NAMALWA (cell line): ENCODE data around the gene CRISP1.
"Not testable (repeated sequence)": the region's sequence is repeated elsewhere in the genome, so short reads cannot be mapped to it uniquely, and the experiment has no call there.

Experiments
- DNase-seq: peaks from one replicate; pipeline ENCODE4 v3.0.0-alpha.2; 2015; ENCODE audit warnings: low spot score

Gene CRISP1

DNA sequence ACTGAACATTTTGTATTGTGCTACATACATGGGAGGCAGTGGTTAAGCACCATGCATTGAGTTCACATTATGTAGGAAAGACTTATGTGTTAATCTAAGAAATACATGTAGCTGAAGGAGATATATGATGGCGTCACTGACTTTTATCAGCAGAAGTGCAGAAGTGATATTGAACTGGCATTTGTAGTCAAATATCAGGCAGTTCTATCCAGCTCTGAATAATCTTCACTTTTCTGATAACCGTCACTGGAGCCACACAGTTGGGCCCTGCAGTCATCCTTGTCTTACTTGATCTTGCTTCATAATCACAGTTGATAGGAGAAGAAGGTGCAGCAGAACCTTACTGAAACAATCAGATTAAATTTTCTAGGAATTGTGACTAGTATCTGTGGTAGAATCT is 26.4 kb downstream of the CRISP1 start:
- DNase-seq = no peak

DNA sequence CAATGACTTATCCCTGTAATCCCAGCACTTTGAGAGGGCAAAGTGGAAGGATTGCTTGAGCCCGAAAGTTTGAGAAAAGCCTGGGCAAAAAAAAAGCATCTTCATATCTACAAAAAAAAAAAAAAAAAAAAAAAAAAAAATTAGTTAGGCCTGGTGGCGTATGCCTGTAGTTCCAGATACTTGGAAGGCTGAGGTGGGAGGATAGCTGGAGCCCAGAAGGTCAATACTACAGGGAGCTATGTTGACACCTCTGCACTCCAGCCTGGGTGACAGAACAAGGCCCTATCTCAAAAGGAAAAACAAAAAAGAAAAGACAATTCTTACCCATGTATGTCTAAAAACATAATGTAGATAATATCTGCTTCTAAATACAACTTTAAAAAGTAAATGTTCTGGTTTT is 27.2 kb downstream of the CRISP1 start:
- no peak for DNase-seq

DNA sequence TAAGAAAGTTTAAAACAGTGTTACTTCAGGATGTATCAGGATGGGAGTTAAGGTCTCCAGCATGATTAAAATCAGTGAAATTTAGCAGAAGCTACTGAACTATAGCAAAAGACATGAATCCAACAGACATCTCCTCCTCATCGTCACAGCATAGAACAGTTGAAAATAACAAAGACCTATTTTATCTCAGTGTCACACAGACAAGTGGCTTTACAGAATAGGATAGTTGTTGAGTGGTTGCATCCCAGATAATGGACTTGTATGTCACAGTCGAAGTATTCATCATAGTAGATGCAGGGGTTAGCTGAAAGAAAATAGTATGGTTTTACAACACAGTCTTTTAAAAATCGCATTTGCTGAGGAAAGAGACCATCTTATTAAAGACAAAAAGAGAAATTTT is 31.2 kb downstream of the CRISP1 start:
- DNase-seq = no peak

DNA sequence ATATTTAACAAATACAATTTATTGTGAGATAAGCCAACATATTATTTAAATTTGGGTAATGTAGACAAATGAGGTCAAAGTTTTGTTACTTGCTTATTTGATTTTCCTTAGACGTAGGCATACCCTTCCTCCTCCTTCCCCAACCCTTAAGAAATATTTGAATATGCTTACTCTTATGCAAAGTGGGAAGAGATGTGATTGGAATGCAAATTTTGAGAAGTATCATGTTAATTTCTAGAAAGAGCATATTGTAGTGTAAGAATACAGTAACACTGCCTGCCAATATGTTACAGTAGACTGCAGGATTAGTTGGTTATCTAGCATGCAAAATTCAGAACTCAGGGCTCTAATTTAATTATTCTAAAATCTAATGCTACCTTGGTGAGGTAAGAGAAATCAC is 32.9 kb downstream of the CRISP1 start:
- no peak for DNase-seq

DNA sequence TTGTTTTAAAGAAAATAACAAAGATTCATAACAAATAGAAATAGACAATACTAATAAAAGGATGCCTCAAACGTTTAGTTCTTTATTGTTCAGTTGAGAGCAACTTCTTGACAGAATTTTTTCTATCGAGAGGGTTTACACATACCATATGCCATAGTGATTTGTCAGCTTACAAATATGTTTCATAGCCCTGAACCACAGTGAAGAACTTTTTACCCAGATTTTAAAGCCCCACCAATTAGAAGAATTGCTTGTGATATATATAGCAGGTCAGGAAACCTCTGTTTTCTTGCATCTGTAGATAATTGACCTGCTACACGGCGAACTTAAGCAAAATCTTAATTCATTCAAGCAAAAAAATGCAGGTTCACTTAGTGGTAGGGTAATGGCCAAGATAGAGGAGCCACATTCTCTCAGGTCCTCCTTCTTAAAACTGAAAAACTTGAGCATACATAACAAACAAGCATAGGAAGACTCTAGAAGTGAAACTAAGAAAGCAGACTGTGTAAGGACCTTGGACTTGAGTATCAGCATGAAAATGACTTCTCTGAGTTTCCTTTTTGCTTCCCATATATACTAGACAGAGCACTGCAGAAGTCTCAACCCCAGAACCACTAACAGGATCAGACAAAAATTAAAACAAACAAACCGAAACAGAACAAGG is 39.5 kb downstream of the CRISP1 start:
- no peak for DNase-seq

DNA sequence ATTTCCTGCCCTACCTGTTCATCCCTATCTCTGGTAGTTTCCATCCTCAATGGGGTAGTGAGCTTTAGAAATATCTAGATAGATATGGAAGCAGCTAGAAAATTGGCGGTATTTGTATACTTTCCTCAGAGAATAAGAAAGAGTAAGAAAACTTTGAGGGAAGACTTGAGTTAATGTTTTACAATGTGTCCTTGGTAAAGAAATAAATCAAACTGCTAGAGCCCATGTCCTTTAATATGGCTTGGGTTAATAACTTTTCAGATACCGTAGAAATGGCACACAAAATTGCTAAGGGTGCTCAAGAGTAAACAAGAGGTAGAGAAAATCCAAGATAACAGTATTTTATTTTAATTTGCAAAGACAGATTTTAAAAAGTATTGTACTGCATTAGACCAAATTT is 51.2 kb downstream of the CRISP1 start:
- no peak for DNase-seq

DNA sequence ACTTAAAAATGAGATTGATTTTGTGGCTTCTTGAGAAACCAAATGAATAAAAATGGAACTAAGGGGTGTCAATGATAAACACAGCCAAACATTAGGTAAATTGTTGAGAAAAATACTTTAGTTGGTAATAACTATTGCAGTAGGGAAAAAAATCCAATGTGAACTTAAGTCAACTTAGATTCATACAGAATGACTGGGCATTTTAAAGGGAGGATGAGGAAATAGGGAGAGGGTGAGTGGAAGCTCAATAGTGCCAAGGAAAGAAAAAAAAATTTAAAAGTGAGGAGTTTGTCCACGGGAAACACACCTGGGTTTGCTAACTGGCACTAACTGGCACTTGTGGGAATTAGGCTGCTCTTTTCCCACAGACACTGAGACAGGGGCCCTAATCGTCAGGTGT is 53.1 kb downstream of the CRISP1 start:
- DNase-seq = no peak

DNA sequence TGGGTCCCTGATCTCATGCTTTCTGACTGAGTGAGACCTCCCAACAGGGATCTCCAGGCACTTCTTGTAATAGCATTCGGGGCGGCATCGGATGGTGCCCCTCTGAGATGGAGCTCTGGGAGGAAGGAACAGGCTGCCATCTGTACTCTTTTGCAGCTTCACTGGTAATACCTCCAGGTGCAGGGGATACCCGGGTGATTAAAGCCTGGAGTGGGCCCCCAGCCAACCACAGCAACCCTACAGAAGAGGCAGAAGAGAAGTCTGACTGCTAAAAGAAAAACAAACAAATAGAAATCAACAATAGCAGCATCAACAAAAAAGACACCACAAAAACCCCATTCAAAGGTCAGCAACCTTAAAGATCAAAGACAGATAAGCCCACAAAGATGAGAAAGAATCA is 60.2 kb downstream of the CRISP1 start:
- DNase-seq = no peak

DNA sequence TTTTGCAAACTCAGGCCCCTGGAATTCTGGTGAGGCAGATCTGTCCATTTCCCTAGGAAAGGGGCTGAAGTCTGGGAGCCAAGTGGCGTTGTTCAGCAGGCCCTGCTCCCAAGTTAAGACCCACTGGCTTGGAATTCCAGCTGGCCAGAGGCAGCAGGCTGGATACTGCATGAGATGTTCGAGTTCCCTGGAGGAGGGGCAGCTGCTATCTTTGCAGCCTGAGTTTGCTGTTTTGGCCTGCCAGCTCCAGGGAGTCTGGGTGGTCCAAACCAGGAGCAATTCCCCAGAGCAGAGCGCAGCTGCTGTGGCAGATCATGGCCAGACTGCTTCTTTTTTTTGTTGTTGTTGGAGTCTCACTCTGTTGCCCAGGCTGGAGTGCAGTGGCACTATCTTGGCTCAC is 61.1 kb downstream of the CRISP1 start:
- DNase-seq = no peak

DNA sequence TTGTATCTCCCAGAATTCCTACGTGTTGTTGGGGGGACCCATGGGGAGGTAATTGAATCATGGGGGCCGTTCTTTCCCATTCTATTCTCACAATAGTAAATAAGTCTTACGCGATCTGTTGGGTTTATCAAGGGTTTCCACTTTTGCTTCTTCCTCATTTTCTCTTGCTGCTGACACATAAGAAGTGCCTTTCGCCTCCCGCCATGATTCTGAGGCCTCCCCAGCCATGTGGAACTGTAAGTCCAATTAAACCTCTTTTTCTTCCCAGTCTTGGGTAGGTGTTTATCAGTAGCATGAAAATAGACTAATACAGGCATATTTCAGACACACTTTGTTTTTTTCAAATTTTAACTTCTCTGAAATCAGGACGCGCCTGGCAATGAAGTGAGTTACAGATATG is 64.8 kb downstream of the CRISP1 start:
- DNase-seq = no peak

DNA sequence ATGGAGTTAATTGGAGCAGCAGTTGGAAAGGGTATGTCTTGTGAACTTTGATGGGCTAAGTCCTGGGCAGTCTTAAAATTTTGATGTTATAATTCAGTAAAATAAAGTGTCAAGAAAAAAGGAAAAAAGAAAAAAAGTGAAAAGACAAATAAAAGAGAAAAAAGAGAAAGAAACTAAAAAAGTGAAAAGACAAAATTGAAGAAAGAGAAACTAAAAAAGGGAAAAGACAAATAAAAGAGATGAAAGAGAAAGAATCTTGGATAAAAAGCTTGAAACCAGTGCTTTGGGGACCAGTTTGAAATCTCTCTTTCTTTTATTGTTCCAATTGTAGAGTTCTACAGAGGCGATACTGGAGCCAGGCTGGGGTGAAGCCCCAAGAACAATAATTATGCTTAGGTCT is 67.2 kb downstream of the CRISP1 start:
- DNase-seq = no peak

DNA sequence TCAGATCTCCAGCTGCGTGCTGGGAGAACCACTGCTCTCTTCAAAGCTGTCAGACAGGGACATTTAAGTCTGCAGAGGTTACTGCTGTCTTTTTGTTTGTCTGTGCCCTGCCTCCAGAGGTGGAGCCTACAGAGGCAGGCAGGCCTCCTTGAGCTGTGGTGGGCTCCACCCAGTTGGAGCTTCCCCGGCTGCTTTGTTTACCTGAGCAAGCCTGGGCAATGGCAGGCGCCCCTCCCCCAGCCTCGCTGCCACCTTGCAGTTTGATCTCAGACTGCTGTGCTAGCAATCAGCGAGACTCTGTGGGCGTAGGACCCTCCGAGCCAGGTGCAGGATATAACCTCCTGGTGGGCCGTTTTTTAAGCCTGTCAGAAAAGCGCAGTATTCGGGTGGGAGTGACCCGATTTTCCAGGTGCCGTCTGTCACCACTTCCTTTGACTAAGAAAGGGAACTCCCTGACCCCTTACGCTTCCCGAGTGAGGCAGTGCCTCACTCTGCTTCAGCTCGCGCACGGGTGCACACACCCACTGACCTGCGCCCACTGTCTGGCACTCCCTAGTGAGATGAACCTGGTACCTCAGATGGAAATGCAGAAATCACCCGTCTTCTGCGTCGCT is 69.4 kb downstream of the CRISP1 start:
- not testable (repeated sequence) for DNase-seq

DNA sequence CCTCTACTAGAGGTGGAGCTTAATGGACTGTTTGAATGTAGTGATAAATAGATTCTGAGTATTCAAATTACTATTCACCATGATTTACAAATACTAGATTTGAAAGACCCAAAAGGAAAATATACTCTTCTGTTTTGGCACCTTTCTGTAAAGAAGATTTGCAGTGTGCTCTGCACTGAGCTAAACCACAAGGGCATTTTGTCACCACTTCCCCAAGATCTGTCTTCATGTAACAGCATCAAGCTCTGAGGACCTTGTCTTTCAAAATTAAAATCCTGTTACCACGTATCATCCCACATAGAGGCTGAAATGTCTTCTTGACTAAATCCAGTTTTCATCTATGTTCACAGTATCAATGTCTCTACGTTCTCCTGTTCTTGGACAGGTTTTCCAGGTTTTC is 76.0 kb downstream of the CRISP1 start:
- no peak for DNase-seq

DNA sequence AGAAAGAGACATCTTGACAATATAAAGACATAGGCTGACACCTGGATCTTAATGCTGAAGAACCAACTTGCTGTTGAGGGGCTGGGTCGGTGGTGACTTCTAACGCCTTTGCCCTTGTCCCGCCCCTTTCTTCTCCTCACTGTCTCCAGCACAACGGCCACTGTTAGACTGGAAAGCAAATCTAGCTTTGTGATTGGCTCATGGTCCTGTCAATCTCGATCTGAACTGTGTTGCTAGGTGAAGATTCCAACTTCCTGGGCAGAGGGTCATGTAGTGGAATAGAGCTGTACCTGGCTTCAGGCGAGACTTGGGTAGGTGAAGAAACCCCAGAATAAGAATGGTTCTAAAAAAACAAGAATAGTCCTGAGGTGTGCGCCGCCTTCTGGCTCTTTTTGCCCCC is 79.2 kb downstream of the CRISP1 start, which contains the start of gene PGK2:
TSS of gene PGK2 (minus strand) at position 110 of the 400 bp plus-strand sequence. CDS start at position 12, 98 bp downstream.
- peak; percentile 33 for DNase-seq

DNA sequence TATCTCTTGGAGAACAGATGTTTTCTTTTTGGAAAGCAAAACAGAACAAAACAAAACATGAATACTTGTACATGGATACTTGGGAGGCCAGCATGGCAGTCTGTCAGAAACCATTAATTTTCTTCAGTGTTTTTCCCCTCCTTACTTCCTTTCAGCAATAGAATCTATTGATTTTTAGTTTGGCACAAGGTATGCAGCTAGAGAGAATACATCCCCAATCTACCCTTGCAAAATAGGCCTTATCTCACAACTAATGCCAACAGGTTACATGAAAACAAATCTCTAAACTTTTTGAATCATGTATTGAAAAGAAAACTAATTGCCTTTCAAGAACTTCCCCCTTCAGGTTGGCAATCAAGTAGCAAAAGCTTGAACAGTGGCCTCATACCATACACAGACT is 82.1 kb downstream of the CRISP1 start:
- DNase-seq = no peak
